ENCODE data around the gene THSD7A.

DNA sequence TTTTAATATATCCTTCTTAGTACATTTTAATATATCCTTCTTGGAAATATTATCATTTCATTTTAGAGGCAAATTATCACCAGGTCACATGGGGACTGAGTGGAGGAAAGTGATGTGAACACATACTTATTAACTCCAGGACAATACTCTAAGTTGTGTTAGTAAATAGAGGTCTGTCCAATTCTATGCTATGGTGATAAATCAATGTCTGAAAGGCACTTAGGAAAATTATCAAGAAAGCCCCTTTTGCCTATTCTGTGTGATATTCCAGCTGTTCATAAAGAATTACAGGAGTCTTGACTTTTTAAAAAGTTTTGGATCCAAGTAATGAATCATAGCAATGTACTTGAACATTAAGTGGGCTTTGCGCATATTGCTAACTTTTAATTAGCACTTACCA lies 88.5 kb downstream of the THSD7A start:
- TF ChIP-seq TAF1 (IDR thresholded peaks at IDR 0.05; ENCODE audit: borderline replicate concordance, insufficient read depth, low read length): no peak
- no peak for TF ChIP-seq SIN3A (IDR thresholded peaks at IDR 0.05; ENCODE audit: borderline replicate concordance, insufficient read depth, low read length)
